HG03432 (cell line): ENCODE data around the gene IPMK.
"Not testable (repeated sequence)": the region's sequence is repeated elsewhere in the genome, so short reads cannot be mapped to it uniquely, and the experiment has no call there.

Experiments
- ATAC-seq: cut with Tn5 transposase; IDR thresholded peaks from one replicate; pipeline ENCODE4 v1.9.1; 2021; ENCODE audit warnings: mild to moderate bottlenecking, moderate library complexity; ENCODE audit not compliant: unreplicated experiment

Gene IPMK

DNA sequence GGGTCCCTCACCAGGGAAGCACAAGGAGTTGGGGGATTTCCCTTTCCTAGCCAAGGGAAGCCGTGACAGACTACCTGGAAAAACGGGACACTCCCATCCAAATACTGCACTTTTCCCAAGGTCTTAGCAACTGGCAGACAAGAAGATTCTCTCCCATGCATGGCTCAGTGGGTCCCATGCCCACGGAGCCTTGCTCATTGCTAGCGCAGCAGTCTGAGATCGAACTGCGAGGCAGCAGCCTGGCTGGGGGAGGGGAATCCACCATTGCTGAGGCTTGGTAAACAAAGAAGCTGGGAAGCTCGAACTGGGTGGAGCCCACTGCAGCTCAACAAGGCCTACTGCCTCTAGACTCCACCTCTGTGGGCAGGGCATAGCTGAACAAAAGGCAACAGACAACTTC lies 37.8 kb downstream of the IPMK start:
- ATAC-seq: not testable (repeated sequence)

DNA sequence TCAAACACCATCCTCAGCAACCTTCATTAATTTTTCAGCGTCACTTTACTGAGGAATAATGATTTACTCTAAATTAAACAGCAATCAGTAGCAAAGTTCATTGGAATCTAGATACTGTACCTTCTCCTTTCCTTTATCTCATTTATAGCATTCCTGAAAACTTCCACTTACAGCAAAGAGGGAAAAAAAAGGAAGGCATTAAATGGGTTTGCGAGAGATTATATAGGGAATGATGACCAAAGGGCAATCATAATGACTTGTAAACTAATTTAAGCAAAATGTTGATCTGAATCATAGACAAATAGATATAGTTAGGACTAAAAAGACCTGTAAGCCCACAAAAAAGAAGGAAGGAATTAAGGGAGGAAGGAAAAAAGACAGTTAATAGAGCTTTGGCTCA lies 42.0 kb downstream of the IPMK start:
- no peak for ATAC-seq

DNA sequence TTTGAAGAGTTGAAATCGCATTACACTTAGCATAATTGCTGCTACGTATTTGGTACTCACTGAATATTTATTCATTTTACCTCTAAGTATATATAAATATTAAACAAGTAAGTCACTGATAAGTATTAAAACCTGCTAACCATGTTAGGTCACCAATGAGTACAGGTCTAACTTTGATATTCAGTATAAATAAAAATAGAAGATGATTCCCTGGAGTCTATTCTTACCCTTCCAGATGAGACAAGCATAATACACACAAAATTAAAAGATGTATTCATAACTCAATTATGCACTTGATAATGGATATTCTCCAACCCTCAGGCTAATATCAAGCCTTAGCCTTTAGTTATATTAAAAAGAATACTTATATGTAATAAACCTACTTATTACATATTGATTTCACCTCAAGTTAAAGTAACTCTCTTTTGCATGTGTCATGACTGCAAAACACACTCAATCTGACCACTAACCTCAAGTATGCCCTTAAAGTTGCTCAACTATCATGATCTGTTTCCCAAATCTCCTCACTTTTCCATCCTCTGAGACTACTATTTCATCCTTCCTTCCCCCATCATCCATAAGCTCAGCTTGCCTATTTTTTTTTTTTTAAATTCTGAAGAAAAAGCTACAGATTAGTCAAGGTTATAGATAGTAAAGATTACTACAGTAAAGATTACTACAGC lies 46.8 kb downstream of the IPMK start:
- ATAC-seq: no peak

- no peak for ATAC-seq
Observed at GRCh38 chr10:58219875-58220274, 47.8 kb downstream of the IPMK start.

DNA sequence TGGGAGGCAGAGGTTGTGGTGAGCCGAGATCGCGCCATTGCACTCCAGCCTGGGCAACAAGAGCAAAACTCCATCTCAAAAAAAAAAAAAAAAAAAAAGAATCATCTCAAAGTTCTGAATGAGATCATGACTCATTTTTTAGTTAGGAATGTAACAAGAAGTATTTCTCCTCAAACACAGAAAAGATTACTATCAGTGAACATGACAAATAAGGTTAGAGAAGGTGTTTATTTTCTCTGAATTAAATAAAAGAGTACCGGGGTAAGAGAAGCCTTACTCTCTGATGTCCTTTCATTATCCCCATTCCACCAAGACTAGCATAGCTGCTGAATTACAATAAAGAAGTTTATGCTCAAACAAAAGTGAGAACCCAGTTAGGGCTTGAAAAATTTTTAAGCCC lies 50.1 kb downstream of the IPMK start:
- ATAC-seq: no peak

DNA sequence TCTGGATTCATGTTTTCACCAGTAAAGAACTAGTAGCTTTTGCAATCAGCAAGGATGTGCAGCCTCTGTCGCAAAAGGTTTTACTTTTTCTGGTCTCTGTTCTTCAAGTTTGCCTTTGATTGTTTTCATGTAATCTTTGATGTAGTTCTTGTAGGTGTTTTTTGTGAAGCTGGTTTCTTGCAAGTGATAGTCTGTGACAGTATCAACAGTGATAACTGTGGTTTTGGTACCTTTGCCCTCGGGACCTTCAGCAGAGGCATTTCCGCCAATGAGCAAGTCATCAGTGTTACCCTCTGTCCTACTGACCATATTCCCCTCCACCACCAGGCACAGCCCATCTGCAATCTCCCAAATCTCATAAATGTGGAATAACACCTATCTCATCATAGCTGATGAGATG lies 55.1 kb downstream of the IPMK start:
- ATAC-seq: no peak

- no peak for ATAC-seq
Observed at GRCh38 chr10:58210160-58210559, 57.5 kb downstream of the IPMK start.

GRCh38 chr10:58209669-58210068 lies 58.0 kb downstream of the IPMK start:
- ATAC-seq: no peak

DNA sequence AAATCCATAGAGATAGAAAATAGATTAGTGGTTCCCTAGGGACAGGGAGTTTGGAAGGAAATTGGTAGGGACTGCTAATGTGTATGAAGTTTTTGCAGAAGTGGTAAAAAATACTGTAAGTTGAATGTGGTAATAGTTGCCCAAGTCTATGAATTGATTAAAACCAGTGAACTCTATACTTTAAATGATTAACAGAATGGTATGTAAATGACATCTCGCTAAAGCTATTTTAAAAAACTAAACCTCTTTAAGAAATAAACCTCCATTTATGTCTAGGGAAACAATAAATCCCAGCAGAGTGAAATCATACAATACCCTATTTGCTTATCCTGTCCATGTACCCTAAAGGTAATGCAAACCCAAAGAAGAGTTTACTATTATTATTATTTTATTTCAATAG lies 61.4 kb downstream of the IPMK start:
- no peak for ATAC-seq

- ATAC-seq: peak; percentile 77
Observed at GRCh38 chr10:58201704-58202103, 66.0 kb downstream of the IPMK start.

GRCh38 chr10:58189269-58189668 lies 78.4 kb downstream of the IPMK start:
- no peak for ATAC-seq

GRCh38 chr10:58184120-58184670 lies 83.5 kb downstream of the IPMK start:
- no peak for ATAC-seq

GRCh38 chr10:58180666-58181065 lies 87.0 kb downstream of the IPMK start:
- ATAC-seq: no peak

DNA sequence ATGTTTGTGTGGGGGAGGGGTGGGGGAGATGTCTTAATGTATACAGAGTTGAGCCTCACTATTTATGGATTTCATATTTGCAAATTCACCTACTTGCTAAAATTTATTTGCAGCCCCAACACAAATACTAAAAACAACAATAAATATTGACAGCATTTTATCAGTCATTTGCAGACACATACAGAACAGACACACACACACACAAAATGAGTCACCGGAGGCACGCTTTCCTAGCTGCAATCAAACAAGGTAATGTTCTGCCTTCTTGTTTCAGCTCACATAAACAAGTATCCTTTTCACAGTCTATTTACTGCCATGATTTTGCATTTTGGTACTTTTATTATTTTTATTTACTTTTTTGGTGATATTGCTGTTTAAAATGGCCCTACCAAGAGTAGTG lies 88.5 kb downstream of the IPMK start:
- no peak for ATAC-seq

GRCh38 chr10:58178811-58179210 lies 88.9 kb downstream of the IPMK start:
- ATAC-seq: no peak

GRCh38 chr10:58177362-58177947 lies 90.2 kb downstream of the IPMK start:
- peak; percentile 64 for ATAC-seq

GRCh38 chr10:58175990-58176900 lies 91.4 kb downstream of the IPMK start:
- ATAC-seq: no peak

DNA sequence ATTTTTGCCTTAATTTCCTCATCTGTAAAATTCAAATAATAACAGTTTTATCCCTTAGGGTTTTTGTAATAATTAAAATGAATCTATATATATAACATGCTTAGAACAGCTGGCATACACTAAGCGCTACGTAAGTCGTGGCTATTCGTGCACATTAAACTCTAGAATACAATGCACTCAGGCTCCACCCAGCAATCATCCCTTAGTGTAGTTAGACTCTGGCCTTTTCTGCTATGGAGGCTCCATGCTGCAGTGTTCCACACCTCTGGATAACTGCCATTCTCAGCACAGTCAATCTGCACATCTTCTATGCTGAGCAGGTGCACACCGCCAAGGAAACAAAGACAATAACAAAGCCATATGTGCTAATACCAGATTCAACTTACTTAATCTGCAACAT lies 92.9 kb downstream of the IPMK start:
- no peak for ATAC-seq

GRCh38 chr10:58173391-58173790 lies 94.3 kb downstream of the IPMK start:
- no peak for ATAC-seq

DNA sequence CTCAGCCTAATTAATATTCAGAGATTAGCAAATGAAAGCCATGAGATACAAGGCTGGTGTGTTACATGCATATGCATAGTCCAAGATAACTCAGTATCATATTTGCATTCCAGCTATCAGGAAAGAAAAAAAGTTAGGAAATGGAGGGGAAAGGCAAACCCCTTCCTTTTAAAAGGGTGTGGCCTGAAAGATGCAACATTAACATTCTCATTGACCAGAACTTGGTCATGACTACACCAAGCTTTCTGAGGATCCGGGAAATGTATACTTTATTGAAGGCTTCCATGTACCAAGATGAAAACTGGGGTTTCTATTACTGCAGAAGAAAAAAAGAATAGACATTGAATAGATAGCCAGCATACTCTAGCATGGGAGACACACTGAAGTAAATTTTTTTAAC lies 96.5 kb downstream of the IPMK start:
- no peak for ATAC-seq

GRCh38 chr10:58164517-58164916 lies 103.2 kb downstream of the IPMK start:
- ATAC-seq: no peak

DNA sequence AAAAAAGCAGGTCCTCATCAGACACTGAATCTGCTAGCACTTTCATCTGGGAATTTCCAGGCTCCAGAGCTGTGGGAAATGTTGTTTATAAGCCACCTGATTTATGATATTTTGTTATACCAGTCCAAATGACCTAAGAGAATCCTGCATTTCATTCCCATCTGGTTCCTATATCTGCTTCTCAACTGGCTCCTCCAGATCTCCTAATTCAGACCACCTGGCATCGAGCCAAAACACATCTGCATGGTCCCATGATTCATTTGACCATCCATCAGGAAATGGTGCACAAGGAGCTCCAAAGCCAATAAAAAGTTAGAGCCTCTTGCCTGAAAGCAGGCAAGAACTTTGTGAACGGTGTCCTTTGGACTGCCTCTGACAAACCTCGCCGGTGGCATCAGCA lies 108.9 kb downstream of the IPMK start:
- no peak for ATAC-seq
